Panc1 (cell line): ENCODE results near the gene ZC3H15. TPM values are rescaled to one million over a fixed set of nuclear protein-coding genes. Genes with fewer than 3 reads are reported as not detected.
"Not testable (repeated sequence)": the region's sequence is repeated elsewhere in the genome, so short reads cannot be mapped to it uniquely, and the experiment has no call there.

Source experiments
- ATAC-seq: fragments of 200-7000 bp; cut with Tn5 transposase; 2 replicates; pipeline ENCODE4 v1.9.1; 2020; ENCODE audit warnings: mild to moderate bottlenecking, moderate library complexity
- BruUV-seq: library from RNA; stranded (reverse); fragments of 400-500 nt; replicated peaks from 2 replicates; lab custom pipeline; 2021; lab: Mats Ljungman, UMichigan
- CTCF ChIA-PET: fragments of 300-600 bp; sonication (Branson Sonifier 250); formaldehyde crosslinking; loops from one replicate; lab custom pipeline; 2022; ENCODE audit warnings: antibody characterized with exemption; lab: Charles Lee
- POLR2A ChIA-PET: fragments of 300-600 bp; sonication (Branson Sonifier 250); formaldehyde crosslinking; loops from one replicate; lab custom pipeline; 2022; ENCODE audit warnings: antibody characterized with exemption; lab: Charles Lee
- DNase-seq: peaks from one replicate; pipeline ENCODE4 v3.0.0-alpha.2; 2010; ENCODE audit warnings: low read depth, low spot score
- H3K27ac ChIP-seq: 2 replicates; pipeline ENCODE4 v1.5.1; 2011; ENCODE audit warnings: mild to moderate bottlenecking, low read length, inconsistent platforms
- H3K27me3 ChIP-seq: fragments of 200-500 bp; sonication (Bioruptor generic); 2 replicates; pipeline ENCODE4 v1.6.0; 2014; ENCODE audit warnings: low read length, inconsistent platforms; ENCODE audit not compliant: control insufficient read depth, insufficient read depth
- H3K36me3 ChIP-seq: fragments of 200-500 bp; sonication (Bioruptor generic); 2 replicates; pipeline ENCODE4 v1.5.1; 2014; ENCODE audit warnings: inconsistent platforms, mild to moderate bottlenecking, low read length, moderate library complexity; ENCODE audit not compliant: control insufficient read depth, insufficient read depth
- H3K4me1 ChIP-seq: 2 replicates; pipeline ENCODE4 v1.5.1; 2011; ENCODE audit warnings: inconsistent platforms, mild to moderate bottlenecking, low read length, moderate library complexity; ENCODE audit not compliant: control insufficient read depth, insufficient read depth
- H3K4me3 ChIP-seq, 2 experiments: 2 replicates each; pipeline ENCODE4 v1.5.1; 2011 to 2012; ENCODE audit warnings: low read depth in 2 of 2, low read length in 2 of 2, mild to moderate bottlenecking in 2 of 2, inconsistent platforms in 1 of 2, moderate library complexity in 1 of 2
- H3K9me3 ChIP-seq: fragments of 200-500 bp; sonication (Bioruptor generic); 2 replicates; pipeline ENCODE4 v1.5.1; 2014; ENCODE audit warnings: low read depth, mild to moderate bottlenecking, inconsistent platforms, low read length, moderate library complexity; ENCODE audit not compliant: control insufficient read depth, insufficient read depth
- CTCF ChIP-seq: fragments of 450-650 bp; IDR thresholded peaks from 2 replicates; pipeline ENCODE4 v1.5.1; 2017; ENCODE audit warnings: mild to moderate bottlenecking
- POLR2AphosphoS5 ChIP-seq: IDR thresholded peaks from 2 replicates; pipeline ENCODE4 v1.6.1; 2012; ENCODE audit warnings: mild to moderate bottlenecking, low read depth, low read length, moderate library complexity
- REST ChIP-seq, 2 experiments: IDR thresholded peaks; 2 replicates each; pipeline ENCODE4 v1.6.1; 2011 to 2012; ENCODE audit warnings: low read depth in 2 of 2, control low read depth in 1 of 2, low read length in 1 of 2, mild to moderate bottlenecking in 1 of 2, moderate library complexity in 1 of 2; ENCODE audit not compliant: insufficient read depth in 1 of 2
- SIN3A ChIP-seq: IDR thresholded peaks from 2 replicates; pipeline ENCODE4 v1.6.1; 2012; ENCODE audit warnings: low read depth, mild to moderate bottlenecking, low read length, moderate library complexity, borderline replicate concordance; ENCODE audit not compliant: insufficient read depth
- TCF7L2 ChIP-seq: IDR thresholded peaks from 2 replicates; pipeline ENCODE4 v1.6.1; 2011; ENCODE audit warnings: mild to moderate bottlenecking, low read depth, low read length, inconsistent platforms
- in situ Hi-C: cut with HindIII; loops from 2 replicates; pipeline ENCODE4 v1.10.0; 2016; ENCODE audit warnings: low sequenced_read_pairs, low pct_unique_long_range_greater_than_20kb
- intact Hi-C: fragments of 100-400 bp; cut with micrococcal nuclease; formaldehyde crosslinking; loops from one replicate; pipeline ENCODE4 v1.10.0; 2022; ENCODE audit not compliant: unreplicated experiment
- total RNA-seq: library from RNA; stranded (reverse); gene quantifications from one replicate; pipeline ENCODE4 v1.2.1, GENCODE V29; 2021; ENCODE audit not compliant: unreplicated experiment

The ZC3H15 gene
- total RNA-seq, 1 experiment from 2014 or later, result 72.8 TPM

DNA sequence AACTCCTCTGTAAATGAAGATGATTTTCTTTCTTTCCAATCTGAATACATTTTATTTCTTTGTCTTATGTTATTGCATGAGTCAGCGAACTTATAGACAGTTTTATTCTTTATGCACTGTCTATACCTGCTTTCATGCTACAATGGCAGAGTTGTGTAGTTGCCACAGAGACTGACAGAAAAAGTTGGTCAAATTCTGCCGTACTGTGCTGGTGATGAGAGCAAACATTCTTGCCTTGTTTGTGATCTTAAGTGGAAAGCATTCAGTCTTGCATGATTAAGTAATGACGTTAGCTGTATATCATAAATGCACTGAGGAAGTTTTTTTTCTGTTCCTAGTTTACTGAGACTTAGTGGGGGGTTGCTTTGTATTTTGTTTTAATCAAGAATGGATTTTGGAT lies 32.9 kb downstream of the ZC3H15 start:
- Histone ChIP-seq H3K4me1 (no peaks in the 10 kb centered on the region; the same call in 1 of the 2 replicates), H3K27me3 (no peaks in the 10 kb centered on the region), H3K9me3 (no peaks in the 10 kb centered on the region), H3K36me3 (peaks cover 5% of the 10 kb centered on the region), H3K4me3 (no peak overlapping the region), H3K27ac (no peak overlapping the region)
- no TSS peak for BruUV-seq
- in situ Hi-C loops (no loop called here), intact Hi-C loops (loop anchor here (5.0 kb wide), 1 partner anchor 73 kb away; the partner anchor contains the start of gene ITGAV)
- TF ChIP-seq SIN3A (no peak), TCF7L2 (no peak), REST (IDR thresholded peaks at IDR 0.05; ENCODE audit: insufficient read depth in 1 of 2, low read depth in 2 of 2, low read length in 1 of 2) (no peak), CTCF (no peak), POLR2AphosphoS5 (no peak)
- ChIA-PET CTCF (no interaction called here), POLR2A (no interaction called here)
- no peak for DNase-seq
- no peak for ATAC-seq

- H3K27me3 ChIP-seq, H3K9me3 ChIP-seq, H3K36me3 ChIP-seq, DNase-seq, CTCF ChIA-PET, H3K27ac ChIP-seq, POLR2A ChIA-PET, BruUV-seq, H3K4me1 ChIP-seq, ATAC-seq, H3K4me3 ChIP-seq, intact Hi-C loops, in situ Hi-C loops: not testable (repeated sequence)
These were observed 35.6 kb downstream of the ZC3H15 start for GRCh38 chr2:186521570-186522153.

DNA sequence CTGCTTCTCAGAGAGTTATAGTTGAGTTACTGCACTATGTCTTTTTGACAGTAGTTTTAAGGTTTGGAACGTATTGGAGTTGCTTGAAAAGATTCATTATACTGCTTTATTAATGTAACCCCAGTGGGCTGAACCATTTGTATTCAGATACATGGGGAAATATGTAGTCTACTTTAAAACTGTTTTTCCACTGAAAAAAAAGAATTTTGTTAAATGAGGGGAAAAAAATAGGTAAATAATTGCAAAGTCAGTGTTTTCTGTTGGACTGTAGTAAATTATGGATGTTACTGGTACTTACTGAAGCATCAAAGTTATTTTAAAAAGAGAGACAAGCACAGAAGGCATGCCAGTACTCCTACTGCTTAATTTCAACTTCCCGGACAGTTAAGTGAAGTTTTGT lies 36.4 kb downstream of the ZC3H15 start:
- POLR2A ChIA-PET, result no interaction called here
- Histone ChIP-seq H3K36me3 (peaks cover 3% of the 10 kb centered on the region; the same call in 1 of the 2 replicates), H3K27ac (no peak overlapping the region), H3K9me3 (no peaks in the 10 kb centered on the region), H3K4me3 (no peak overlapping the region), H3K4me1 (no peaks in the 10 kb centered on the region), H3K27me3 (no peaks in the 10 kb centered on the region)
- in situ Hi-C loops, result no loop called here
- CTCF ChIA-PET, result no interaction called here
- DNase-seq (no peak), ATAC-seq (no peak)
- no peak for TF ChIP-seq SIN3A
- TF ChIP-seq CTCF, result no peak
- no peak for TF ChIP-seq REST (IDR thresholded peaks at IDR 0.05; ENCODE audit: insufficient read depth in 1 of 2, low read depth in 2 of 2, low read length in 1 of 2)
- intact Hi-C loops, result no loop called here
- BruUV-seq, result no TSS peak
